Smooth muscle cell (in vitro differentiated cells): ENCODE measurements around the gene RASL12. TPM values are rescaled to one million over a fixed set of nuclear protein-coding genes. Genes with fewer than 3 reads are reported as not detected.

Experiments
- DNase-seq: peaks from one replicate; lab custom pipeline; 2025; ENCODE audit not compliant: unreplicated experiment; lab: John Stamatoyannopoulos, UW
- H2AFZ ChIP-seq: fragments of 200-600 bp; sonication (generic); 2 replicates; pipeline ENCODE4 v1.6.0; 2016; ENCODE audit warnings: antibody characterized with exemption, low read depth, mild to moderate bottlenecking
- H3F3A ChIP-seq: fragments of 200-600 bp; sonication (generic); 2 replicates; pipeline ENCODE4 v1.6.0; 2017; ENCODE audit warnings: antibody characterized with exemption, low read depth
- H3K27ac ChIP-seq: fragments of 200-600 bp; sonication (generic); 2 replicates; pipeline ENCODE4 v1.5.1; 2016; ENCODE audit warnings: low read depth, mild to moderate bottlenecking
- H3K27me3 ChIP-seq: fragments of 200-600 bp; sonication (generic); 2 replicates; pipeline ENCODE4 v1.6.1; 2016; ENCODE audit warnings: low read depth, mild to moderate bottlenecking
- H3K36me3 ChIP-seq: fragments of 200-600 bp; sonication (generic); 2 replicates; pipeline ENCODE4 v1.5.1; 2016; ENCODE audit warnings: low read depth
- H3K4me1 ChIP-seq: fragments of 200-600 bp; sonication (generic); 2 replicates; pipeline ENCODE4 v1.5.1; 2016; ENCODE audit warnings: low read depth
- H3K4me2 ChIP-seq: fragments of 200-600 bp; sonication (generic); 2 replicates; pipeline ENCODE4 v1.6.0; 2016; ENCODE audit warnings: mild to moderate bottlenecking
- H3K4me3 ChIP-seq: fragments of 200-600 bp; sonication (generic); 2 replicates; pipeline ENCODE4 v1.5.1; 2016; ENCODE audit warnings: mild to moderate bottlenecking
- H3K79me2 ChIP-seq: fragments of 200-600 bp; sonication (generic); 2 replicates; pipeline ENCODE4 v1.6.0; 2016; ENCODE audit warnings: low read depth, mild to moderate bottlenecking
- H3K9ac ChIP-seq: fragments of 200-600 bp; sonication (generic); 2 replicates; pipeline ENCODE4 v1.6.0; 2016; ENCODE audit warnings: low read depth
- H3K9me3 ChIP-seq: fragments of 200-600 bp; sonication (generic); replicated peaks from 2 replicates; pipeline ENCODE4 v1.5.1; 2016; ENCODE audit warnings: low read depth
- H4K20me1 ChIP-seq: fragments of 200-600 bp; sonication (generic); 2 replicates; pipeline ENCODE4 v1.6.0; 2016; ENCODE audit warnings: low read depth
- WGBS: methylation state at CpG from one replicate; pipeline ENCODE4 v1.1.7; 2016; ENCODE audit warnings: low lambda C conversion rate; 5-methylcytosine and 5-hydroxymethylcytosine counted together
- polyA plus RNA-seq: library from polyadenylated mRNA; unstranded; fragments of >200 nt; fragmentation: Nextera tagmentation; extraction: Ambion mirVana; gene quantifications from 2 replicates; pipeline ENCODE4 v1.2.1, GENCODE V29; 2016
- total RNA-seq: library from RNA; depleted of rRNA; stranded (reverse); fragments of >200 nt; gene quantifications from 2 replicates; pipeline ENCODE4 v1.2.3, GENCODE V29; 2014
- TF ChIP-seq, protein P1 (sequence below): fragments of 200-600 bp; sonication (generic); IDR thresholded peaks from 2 replicates; pipeline ENCODE4 v1.5.1; 2017; ENCODE audit warnings: borderline replicate concordance, mild to moderate bottlenecking, antibody characterized with exemption; ENCODE audit not compliant: insufficient read depth, poor library complexity, severe bottlenecking

RASL12 gene
- total and polyA plus RNA-seq, 2 experiments from 2014 or later: 8.7 to 14.6 TPM

DNA sequence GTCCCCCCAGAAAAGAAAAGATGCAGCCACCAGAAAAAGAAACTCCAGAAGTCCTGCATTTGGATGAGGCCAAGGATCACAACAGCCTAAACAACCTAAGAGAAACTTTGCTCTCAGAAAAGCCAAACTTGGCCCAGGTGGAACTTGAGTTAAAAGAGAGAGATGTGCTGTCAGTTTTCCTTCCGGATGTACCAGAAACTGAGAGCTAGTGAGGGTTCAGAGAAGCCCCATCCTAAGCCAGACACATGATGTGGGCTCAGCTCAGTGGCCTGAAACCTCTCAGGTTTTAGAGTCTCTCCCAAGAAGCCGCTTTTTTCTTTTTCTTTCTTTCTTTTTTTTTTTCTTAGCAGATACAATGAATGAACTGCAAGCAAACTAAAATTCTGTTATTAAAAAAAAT lies 14.8 kb downstream of the RASL12 start:
- H3K79me2 ChIP-seq: no peaks in the 10 kb centered on the region
- no peaks in the 10 kb centered on the region for H3F3A ChIP-seq
- H3K27ac ChIP-seq: no peak overlapping the region
- no peak overlapping the region for H3K9ac ChIP-seq
- H3K4me2 ChIP-seq: no peak overlapping the region
- H3K4me1 ChIP-seq: no peaks in the 10 kb centered on the region
- TF ChIP-seq, protein P1, sequence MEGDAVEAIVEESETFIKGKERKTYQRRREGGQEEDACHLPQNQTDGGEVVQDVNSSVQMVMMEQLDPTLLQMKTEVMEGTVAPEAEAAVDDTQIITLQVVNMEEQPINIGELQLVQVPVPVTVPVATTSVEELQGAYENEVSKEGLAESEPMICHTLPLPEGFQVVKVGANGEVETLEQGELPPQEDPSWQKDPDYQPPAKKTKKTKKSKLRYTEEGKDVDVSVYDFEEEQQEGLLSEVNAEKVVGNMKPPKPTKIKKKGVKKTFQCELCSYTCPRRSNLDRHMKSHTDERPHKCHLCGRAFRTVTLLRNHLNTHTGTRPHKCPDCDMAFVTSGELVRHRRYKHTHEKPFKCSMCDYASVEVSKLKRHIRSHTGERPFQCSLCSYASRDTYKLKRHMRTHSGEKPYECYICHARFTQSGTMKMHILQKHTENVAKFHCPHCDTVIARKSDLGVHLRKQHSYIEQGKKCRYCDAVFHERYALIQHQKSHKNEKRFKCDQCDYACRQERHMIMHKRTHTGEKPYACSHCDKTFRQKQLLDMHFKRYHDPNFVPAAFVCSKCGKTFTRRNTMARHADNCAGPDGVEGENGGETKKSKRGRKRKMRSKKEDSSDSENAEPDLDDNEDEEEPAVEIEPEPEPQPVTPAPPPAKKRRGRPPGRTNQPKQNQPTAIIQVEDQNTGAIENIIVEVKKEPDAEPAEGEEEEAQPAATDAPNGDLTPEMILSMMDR: no peak
- no peak for DNase-seq
- H3K9me3 ChIP-seq: no peaks in the 10 kb centered on the region
- no peaks in the 10 kb centered on the region for H3K36me3 ChIP-seq
- no peak overlapping the region for H2AFZ ChIP-seq
- no peaks in the 10 kb centered on the region for H4K20me1 ChIP-seq
- no peak overlapping the region for H3K4me3 ChIP-seq
- no peaks in the 10 kb centered on the region for H3K27me3 ChIP-seq
- 95% methylated on average over 2 of the region's 2 CpGs for whole genome bisulfite sequencing

DNA sequence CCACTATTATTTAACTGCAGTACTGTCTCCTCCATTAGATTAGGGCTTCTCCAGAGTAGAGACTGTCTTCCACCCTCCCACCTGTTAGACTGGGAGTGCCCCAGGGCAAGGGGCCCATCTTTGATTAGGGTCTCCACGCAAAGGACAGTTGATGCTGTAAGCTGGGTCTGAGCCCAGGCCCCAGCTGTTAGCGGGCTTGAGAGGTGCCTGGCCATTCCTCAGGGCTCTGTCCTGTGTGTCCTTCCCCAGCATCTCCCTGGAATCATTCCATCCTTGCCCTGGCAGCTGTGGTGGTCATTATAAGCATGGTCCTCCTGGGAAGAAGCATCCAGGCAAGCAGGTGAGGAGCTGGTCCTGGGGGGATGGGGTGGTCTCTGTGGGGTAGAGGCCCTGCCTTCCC lies 16.5 kb downstream of the RASL12 start:
- Histone ChIP-seq H3K4me1 (no peaks in the 10 kb centered on the region), H3K27me3 (no peaks in the 10 kb centered on the region), H3K27ac (no peak overlapping the region), H3K79me2 (no peaks in the 10 kb centered on the region), H3K9me3 (no peaks in the 10 kb centered on the region), H3K4me3 (no peak overlapping the region), H3K9ac (no peak overlapping the region), H3K4me2 (no peak overlapping the region), H2AFZ (no peak overlapping the region), H4K20me1 (no peaks in the 10 kb centered on the region), H3F3A (no peaks in the 10 kb centered on the region), H3K36me3 (no peaks in the 10 kb centered on the region)
- no peak for DNase-seq
- WGBS: 98% methylated on average over 2 of the region's 2 CpGs
- TF ChIP-seq, protein P1: no peak

DNA sequence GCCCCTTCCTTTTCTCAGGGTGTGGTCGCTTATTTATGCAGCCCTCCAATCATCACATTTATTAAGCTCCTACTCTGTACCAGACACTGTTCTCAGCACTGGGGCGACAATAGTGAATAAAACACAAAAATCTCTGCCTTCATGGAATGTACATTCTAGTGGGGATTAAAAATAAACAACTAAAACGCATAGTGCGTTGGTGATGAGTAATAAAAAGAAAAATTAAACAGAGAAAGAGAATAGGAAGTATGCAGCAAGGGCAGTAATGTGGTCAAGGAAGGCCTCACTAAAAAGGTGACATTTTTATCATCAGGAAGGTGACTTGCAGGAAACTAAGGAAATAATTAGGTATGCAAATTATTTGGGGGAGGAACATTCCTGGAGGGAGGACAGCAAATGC lies 17.5 kb downstream of the RASL12 start:
- no peaks in the 10 kb centered on the region for H3K9me3 ChIP-seq
- H3K4me2 ChIP-seq: no peak overlapping the region
- 83% methylated on average over 4 of the region's 4 CpGs for WGBS
- H3K36me3 ChIP-seq: no peaks in the 10 kb centered on the region
- no peak overlapping the region for H3K27ac ChIP-seq
- H3K79me2 ChIP-seq: no peaks in the 10 kb centered on the region
- no peaks in the 10 kb centered on the region for H3F3A ChIP-seq
- no peak overlapping the region for H3K9ac ChIP-seq
- no peak overlapping the region for H3K4me3 ChIP-seq
- TF ChIP-seq, protein P1: no peak
- H2AFZ ChIP-seq: no peak overlapping the region
- H3K4me1 ChIP-seq: no peaks in the 10 kb centered on the region
- no peaks in the 10 kb centered on the region for H4K20me1 ChIP-seq
- no peak for DNase-seq
- H3K27me3 ChIP-seq: no peaks in the 10 kb centered on the region

DNA sequence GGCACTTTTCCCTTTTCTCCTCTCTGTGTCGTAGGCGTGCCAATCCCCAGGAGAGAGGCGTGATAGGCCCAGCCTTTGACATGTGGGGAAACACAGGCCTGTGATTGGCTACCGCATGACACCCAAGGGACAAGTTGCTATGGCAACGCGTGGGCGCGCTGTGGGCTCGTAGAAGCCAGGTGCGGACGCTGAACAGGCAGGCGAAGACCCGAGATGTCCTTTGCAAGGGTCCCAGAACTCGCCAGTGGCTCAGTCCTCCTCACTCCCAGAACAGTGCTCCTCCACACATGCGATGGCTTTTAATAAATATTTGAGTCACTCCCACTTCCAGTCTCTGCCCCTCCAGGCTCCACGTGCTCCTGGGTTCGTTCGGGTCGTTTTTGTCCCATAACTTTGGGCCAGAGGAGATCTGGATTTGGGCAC lies 18.4 kb downstream of the RASL12 start:
- Histone ChIP-seq H3K36me3 (no peaks in the 10 kb centered on the region), H4K20me1 (no peaks in the 10 kb centered on the region), H3K4me1 (no peaks in the 10 kb centered on the region), H3K9me3 (no peaks in the 10 kb centered on the region), H3K27ac (no peak overlapping the region), H3K9ac (no peak overlapping the region), H3K4me2 (peak overlapping the region; percentile 76), H3K79me2 (no peaks in the 10 kb centered on the region), H3K4me3 (peak overlapping the region; percentile 33), H3F3A (no peaks in the 10 kb centered on the region), H2AFZ (no peak overlapping the region), H3K27me3 (no peaks in the 10 kb centered on the region)
- peak; percentile 33 for DNase-seq
- WGBS: 13% methylated on average over 19 of the region's 19 CpGs
- TF ChIP-seq, protein P1: no peak
